ENCODE results near the gene CLCNKB.

Gene CLCNKB

DNA sequence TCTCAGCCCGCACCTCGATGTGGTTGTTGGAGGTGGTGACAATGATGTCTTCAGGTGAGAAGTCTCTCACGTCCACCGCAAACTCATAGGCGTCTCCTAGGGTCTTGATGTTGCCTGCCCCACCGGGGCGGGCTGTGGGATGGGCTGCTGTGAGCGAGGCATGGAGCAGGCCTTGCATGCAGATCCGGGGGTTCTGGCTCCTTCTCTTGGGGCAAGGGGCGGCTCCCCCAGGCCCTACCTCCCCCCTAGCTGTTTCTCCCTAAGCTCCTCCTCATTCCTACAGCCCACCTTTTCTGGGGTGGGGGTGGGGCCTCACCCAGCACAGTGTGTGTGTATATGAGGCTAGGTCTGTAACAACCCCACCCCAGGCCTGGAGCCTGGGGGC lies 26.5 kb upstream of the CLCNKB start:
- intact Hi-C loops (cut with DNase I; ENCODE audit: low total_unique reads): no loop called here
- Histone ChIP-seq H3K4me3 (peak overlapping the region; percentile 60 to 81), H3K9me3 (no peaks in the 10 kb centered on the region), H3K27ac (peak overlapping the region; percentile 89 to 99), H3K27me3 (no peaks in the 10 kb centered on the region), H3K36me3 (peaks cover 0 to 5% (median 0%) of the 10 kb centered on the region in 3 donors), H3K4me1 (peaks cover 12 to 76% (median 69%) of the 10 kb centered on the region in 4 donors)
- TF ChIP-seq, protein P1, sequence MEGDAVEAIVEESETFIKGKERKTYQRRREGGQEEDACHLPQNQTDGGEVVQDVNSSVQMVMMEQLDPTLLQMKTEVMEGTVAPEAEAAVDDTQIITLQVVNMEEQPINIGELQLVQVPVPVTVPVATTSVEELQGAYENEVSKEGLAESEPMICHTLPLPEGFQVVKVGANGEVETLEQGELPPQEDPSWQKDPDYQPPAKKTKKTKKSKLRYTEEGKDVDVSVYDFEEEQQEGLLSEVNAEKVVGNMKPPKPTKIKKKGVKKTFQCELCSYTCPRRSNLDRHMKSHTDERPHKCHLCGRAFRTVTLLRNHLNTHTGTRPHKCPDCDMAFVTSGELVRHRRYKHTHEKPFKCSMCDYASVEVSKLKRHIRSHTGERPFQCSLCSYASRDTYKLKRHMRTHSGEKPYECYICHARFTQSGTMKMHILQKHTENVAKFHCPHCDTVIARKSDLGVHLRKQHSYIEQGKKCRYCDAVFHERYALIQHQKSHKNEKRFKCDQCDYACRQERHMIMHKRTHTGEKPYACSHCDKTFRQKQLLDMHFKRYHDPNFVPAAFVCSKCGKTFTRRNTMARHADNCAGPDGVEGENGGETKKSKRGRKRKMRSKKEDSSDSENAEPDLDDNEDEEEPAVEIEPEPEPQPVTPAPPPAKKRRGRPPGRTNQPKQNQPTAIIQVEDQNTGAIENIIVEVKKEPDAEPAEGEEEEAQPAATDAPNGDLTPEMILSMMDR (IDR thresholded peaks at IDR 0.05): no peak
- DNase-seq: no peak

DNA sequence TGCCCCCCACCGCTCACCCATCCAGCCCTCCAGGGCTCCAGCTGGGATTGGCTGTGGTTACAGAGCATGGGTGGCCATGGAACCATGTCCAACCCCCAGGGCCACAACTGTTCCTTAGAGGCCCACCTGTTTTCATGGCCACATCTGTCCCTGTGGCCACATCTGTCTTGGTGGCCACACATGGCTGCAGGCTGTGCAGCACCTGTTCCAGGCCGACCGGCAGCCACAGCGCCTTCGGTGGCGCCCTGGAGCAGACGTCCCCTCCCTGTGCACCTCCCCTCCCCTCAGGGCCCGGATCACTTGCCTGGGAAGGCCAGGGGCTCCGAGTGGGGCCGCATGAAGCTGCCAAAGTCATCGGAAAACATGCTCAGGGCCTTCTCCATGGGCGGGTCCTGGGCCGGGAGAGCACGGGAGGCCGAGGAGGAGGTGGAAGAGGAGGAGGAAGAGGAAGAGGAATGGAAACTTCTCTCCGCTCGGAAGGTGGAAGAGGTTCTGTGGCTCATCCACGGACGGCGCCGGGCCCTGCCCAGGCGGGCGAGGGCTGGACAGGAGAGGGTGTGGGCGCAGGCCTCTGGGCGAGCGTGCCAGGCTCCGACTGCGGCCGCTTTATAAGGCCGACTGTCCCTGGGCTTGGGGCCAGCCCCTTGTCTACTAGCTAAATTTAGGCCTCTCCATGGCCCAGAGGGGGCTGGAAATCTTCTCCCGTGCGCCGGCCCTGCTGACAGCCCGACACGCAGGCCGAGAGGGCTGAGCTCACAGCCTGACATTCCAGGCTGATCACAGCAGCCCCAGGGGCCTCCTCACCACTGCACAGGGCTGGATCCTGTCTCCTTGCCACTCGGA lies 25.9 kb upstream of the CLCNKB start, which contains the start of gene HSPB7:
Gene HSPB7 (minus strand): TSS at position 583 of the 843 bp plus-strand sequence. CDS start 80 bp downstream, at position 503.
- TF ChIP-seq, protein P1 (IDR thresholded peaks at IDR 0.05): no peak

DNA sequence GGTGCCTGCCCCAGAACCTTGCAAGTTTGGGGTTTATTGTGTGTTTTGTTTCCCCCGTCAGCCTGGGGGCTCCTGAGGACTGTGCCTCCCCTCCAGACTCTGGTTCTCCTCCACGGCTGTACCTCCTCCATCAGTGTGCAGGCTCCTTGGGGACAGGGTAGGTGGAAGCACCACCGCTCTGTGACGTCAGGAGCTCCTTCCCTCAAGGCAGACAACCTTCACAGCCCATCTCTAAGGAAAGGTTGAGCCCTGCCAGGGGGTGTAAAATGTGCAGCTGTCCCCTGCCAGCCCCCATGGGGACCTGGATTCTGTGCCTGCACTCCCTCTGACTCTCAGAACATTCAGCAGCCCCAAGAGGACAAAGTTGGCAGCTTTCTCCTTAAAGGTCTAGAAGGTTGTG lies 25.3 kb upstream of the CLCNKB start:
- peaks cover 0 to 5% (median 0%) of the 10 kb centered on the region in 3 donors for H3K36me3 ChIP-seq
- H3K9me3 ChIP-seq: no peaks in the 10 kb centered on the region
- TF ChIP-seq, protein P1 (IDR thresholded peaks at IDR 0.05): no peak
- peak in 1 of 2 donors; percentile 78 for DNase-seq
- H3K27me3 ChIP-seq: no peaks in the 10 kb centered on the region
- peaks cover 12 to 64% (median 59%) of the 10 kb centered on the region in 4 donors for H3K4me1 ChIP-seq
- intact Hi-C loops (cut with DNase I; ENCODE audit: low total_unique reads): no loop called here
- H3K27ac ChIP-seq: peak overlapping the region; percentile 89 to 99
- peak overlapping the region; percentile 60 to 81 for H3K4me3 ChIP-seq

More for the DNA sequence above, 25.9 kb upstream of the CLCNKB start, which contains the start of gene HSPB7:
- Histone ChIP-seq H3K27ac (peak within 1 kb of the TSS; percentile 89 to 99), H3K36me3 (peaks cover 0 to 5% (median 0%) of the 10 kb centered on the region in 3 donors), H3K4me3 (peak within 1 kb of the TSS; percentile 60 to 81), H3K9me3 (no peaks in the 10 kb centered on the region), H3K4me1 (peaks cover 12 to 70% (median 64%) of the 10 kb centered on the region in 4 donors), H3K27me3 (no peaks in the 10 kb centered on the region)
- DNase-seq: peak; percentile 89 to 98
- intact Hi-C loops (cut with DNase I; ENCODE audit: low total_unique reads): no loop called here

DNA sequence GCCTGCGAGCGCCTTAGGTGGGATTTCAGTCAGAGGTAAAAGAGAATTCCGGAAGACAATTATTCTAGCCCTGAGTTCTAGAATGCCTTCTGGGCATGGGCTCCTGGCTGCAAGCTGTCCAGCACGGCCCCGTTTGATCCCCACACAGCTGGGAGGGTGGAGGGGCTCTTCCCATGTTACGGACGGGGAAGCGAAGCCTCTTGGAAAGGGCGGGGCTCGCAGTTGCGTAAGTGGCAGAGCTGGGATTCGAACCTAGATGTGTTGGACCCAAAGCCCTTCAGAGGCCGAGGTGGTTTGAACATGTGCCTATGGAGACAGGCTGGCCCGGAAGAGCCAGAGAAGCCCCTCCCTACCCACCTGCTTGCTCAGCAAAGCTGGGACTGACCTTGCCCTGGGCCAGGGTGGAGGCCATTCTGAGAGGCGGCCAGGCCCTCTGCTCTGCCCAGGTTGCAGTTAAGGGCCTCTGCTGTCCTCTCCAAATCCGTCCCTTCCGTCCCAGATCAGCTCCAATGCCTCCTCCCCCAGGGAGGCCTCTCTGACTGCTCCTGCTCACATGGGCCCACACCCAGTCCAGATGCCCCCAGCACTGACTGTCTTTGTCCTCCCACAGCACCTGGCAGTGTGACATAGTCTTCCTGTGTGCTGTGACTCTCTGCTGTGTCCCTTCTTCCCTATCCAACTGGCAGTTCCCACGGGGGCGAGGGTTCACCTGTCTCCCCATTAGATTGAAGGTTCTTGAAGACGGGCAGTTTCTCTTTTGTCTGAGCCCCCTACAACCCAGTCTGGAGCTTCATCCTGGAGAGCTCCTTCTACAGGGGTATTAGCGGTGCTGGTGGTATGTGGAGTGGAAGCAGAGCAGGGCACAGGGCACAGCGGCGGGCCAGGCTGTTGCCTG lies 24.6 kb upstream of the CLCNKB start:
- Histone ChIP-seq H3K4me1 (peaks cover 12 to 57% (median 52%) of the 10 kb centered on the region in 4 donors), H3K27ac (peak overlapping the region; percentile 89 to 99), H3K27me3 (no peaks in the 10 kb centered on the region), H3K9me3 (no peaks in the 10 kb centered on the region), H3K4me3 (peak overlapping the region; percentile 60 to 81), H3K36me3 (peaks cover 0 to 5% (median 0%) of the 10 kb centered on the region in 3 donors)
- intact Hi-C loops (cut with DNase I; ENCODE audit: low total_unique reads): no loop called here
- TF ChIP-seq, protein P1 (IDR thresholded peaks at IDR 0.05): no peak
- DNase-seq: no peak

DNA sequence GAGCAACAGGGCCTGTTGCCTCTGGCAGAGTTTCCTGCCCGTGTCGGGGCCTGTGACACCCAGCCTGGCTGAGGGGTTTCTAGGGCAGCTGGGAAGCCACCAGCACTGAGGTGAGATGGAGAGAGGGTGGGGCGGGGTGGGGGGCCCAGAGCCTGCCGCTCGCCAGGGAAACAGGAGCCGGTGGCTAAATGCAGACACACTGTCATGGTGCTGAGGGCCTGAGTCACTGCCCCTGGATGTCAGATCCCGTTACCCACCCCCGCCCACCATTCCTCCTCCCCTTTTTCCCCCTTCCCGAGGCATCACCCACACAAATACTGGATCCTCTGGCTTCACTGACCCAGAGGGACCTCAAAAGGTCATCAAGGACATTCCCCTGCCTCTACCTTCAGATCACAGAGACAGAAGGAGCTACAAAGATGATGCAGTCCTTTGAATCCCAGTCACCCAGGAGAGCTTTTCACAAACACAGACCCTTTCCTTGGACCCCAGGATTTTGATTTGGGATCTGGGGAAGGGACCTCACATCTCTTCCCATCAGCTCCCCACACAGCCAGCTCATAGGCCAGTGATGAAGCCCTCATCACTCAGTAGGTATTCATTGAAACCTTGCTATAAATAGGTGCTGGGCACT lies 23.8 kb upstream of the CLCNKB start:
- Histone ChIP-seq H3K27me3 (no peaks in the 10 kb centered on the region), H3K4me3 (peak overlapping the region in 1 of 2 donors; percentile 60), H3K9me3 (no peaks in the 10 kb centered on the region), H3K4me1 (peaks cover 12 to 49% (median 44%) of the 10 kb centered on the region in 4 donors), H3K36me3 (peaks cover 0 to 5% (median 0%) of the 10 kb centered on the region in 3 donors), H3K27ac (peak overlapping the region; percentile 89 to 99)
- DNase-seq: peak in 1 of 2 donors; percentile 90
- TF ChIP-seq, protein P1 (IDR thresholded peaks at IDR 0.05): no peak
- intact Hi-C loops (cut with DNase I; ENCODE audit: low total_unique reads): no loop called here
